Mononuclear cell (primary cell): Measurements from ENCODE around the gene HDAC3. TPM values are rescaled to one million over a fixed set of nuclear protein-coding genes. Genes with fewer than 3 reads are reported as not detected.
A peak's percentile ranks its signal among the peaks of the same experiment; 100 is the strongest.
"Not testable (repeated sequence)": the region's sequence is repeated elsewhere in the genome, so short reads cannot be mapped to it uniquely, and the experiment has no call there.

Experiments
- H3K27me3 ChIP-seq: 2 replicates; pipeline ENCODE4 v1.6.0; 2011; ENCODE audit warnings: low read length, control low read depth; ENCODE audit not compliant: insufficient read depth
- H3K4me1 ChIP-seq: 2 replicates; pipeline ENCODE4 v1.5.1; 2011; ENCODE audit warnings: mild to moderate bottlenecking, low read length, control low read depth; ENCODE audit not compliant: insufficient read depth
- H3K4me3 ChIP-seq: 2 replicates; pipeline ENCODE4 v1.5.1; 2011; ENCODE audit warnings: mild to moderate bottlenecking, low read length, moderate library complexity
- H3K9me3 ChIP-seq: 2 replicates; pipeline ENCODE4 v1.5.1; 2011; ENCODE audit warnings: low read depth, mild to moderate bottlenecking, control low read depth, low read length
- total RNA-seq: library from RNA; depleted of rRNA; stranded (reverse); fragments of >200 nt; gene quantifications from one replicate; pipeline ENCODE4 v1.2.3, GENCODE V29; 2012

HDAC3 gene
- total RNA-seq, 1 donor, result 30.5 TPM

DNA sequence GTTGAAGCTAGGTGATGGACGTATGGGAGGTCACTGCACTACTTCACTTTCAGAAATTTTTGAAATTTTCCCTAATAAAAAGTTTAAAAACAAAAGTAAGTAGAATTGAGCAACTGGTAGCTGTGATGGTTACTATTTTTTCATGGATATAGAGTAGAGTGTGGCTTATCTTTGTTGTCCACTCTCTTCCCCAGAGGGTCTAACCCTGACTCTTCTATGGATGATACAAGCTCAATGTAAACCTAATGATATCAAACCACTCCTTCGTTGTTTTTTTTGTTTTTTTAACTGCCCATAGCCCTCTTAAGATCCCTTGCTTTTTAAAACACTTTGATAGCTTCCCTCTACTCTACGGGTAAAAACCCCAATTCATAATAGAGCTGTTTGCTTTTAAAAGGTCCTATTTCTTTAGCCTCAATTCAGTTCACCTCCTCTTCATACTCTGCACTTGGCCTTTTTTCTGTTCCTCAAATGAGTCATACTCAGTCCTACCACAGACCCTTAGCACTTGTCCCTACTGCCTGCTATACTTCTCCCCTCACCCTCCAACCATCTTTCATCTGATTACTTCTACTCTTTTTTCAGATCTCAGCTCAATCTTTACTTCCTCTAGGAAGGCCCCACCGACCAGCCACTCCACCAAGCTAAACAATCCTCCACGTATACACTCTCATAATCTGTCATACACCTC lies 2.6 kb downstream of the HDAC3 start:
- peaks cover 42% of the 10 kb centered on the region for H3K4me1 ChIP-seq
- H3K27me3 ChIP-seq, result no peaks in the 10 kb centered on the region
- no peak overlapping the region for H3K4me3 ChIP-seq
- H3K9me3 ChIP-seq, result no peaks in the 10 kb centered on the region

DNA sequence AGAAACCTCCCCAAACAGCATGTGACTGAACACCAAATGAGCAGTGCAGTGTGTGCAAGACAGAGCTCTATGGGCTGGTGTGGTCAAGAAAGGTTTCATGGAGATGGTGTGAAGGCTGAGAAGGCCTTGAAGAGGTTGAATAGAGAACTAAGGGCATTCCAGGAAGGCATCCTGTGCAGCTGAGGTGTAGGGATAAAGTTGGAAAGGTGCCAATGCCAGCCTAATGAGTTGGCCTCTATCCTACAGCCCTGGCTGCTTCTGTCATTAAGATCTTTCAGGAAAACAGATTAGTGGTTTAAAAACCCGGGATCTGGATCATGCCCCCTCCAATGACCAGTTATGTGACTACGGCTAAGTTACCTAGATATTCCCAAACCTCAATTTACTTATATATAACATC lies 4.0 kb downstream of the HDAC3 start:
- no peak overlapping the region for H3K4me3 ChIP-seq
- peaks cover 34% of the 10 kb centered on the region for H3K4me1 ChIP-seq
- no peaks in the 10 kb centered on the region for H3K9me3 ChIP-seq
- no peaks in the 10 kb centered on the region for H3K27me3 ChIP-seq

DNA sequence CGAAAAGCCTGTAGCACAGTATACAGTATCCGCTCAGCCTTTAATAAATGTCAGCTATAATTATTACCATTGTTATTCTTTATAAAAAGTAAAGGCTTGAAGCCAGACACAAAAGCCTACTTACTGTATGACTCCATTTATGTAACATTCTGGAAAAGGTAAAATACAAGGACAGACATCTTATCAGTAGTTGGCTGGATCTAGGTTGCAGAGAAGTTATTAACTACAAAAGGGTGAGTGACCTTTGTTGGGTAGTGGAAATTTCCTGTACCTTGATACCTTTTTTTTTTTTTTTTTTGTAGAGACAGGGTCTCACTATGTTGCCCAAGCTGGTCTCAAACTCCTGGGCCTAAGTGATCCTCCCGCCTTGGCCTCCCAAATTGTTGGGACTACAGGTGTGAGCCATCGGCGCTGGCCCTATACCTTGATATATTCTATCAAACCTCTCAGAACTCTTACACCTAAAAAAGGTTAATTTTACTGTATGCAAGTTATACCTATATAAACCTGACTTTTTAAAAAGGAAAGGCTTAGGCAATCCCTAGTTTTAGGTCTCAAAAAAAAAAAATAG lies 6.0 kb downstream of the HDAC3 start:
- Histone ChIP-seq H3K4me3 (no peak overlapping the region), H3K27me3 (no peaks in the 10 kb centered on the region), H3K9me3 (no peaks in the 10 kb centered on the region), H3K4me1 (peaks cover 23% of the 10 kb centered on the region)

DNA sequence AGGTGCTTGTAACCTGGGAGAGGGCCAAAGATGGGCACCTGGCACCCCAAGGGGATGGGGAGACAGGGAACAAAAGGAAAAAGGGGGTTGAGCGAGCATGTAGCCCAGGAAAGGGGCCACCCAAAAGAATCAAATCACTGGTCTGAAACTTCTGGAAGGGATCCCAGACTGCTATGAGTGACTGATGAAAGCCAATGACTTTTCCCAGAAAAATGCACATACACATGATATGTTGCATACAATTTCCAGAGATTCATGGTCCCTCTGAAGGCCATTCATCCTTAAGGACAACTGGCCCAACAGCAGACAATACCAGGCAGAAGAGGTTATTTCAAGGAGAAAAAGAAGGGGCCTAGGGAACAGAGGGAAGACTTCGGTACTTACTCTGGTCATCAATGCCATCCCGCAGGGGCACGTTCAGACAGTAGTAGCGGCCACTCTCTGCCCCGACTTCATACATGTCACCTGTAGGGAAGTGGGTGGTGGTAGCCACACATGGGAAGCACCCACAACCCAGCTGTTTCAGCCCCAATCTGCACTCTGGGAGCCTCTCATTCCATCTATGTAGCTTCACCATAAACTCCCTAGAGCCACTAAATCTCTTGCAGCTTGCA lies 8.4 kb downstream of the HDAC3 start:
- H3K4me3 ChIP-seq, result no peak overlapping the region
- H3K27me3 ChIP-seq, result no peaks in the 10 kb centered on the region
- peaks cover 11% of the 10 kb centered on the region for H3K4me1 ChIP-seq
- no peaks in the 10 kb centered on the region for H3K9me3 ChIP-seq

DNA sequence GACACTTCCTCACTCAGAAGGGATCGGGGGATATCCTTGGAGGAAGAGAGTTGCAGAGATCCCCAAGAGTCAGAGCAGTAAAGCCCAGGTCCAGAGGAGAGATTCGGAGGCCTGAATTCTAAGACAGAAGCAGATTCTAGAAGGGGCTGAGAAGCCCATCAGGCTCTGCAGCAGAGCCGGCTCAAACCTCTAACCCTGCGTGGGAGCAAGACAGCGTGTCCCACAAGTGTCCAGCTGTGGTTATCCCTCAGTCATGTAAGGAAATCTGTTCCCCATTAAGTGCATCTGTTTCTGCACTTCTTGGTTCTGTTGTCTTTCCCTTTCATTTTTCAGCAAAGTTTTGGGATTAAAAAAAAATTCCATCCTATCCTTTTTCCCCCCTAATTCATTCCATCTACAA lies 13.0 kb downstream of the HDAC3 start:
- H3K9me3 ChIP-seq, result no peaks in the 10 kb centered on the region
- H3K4me3 ChIP-seq, result no peak overlapping the region
- no peaks in the 10 kb centered on the region for H3K27me3 ChIP-seq
- peaks cover 32% of the 10 kb centered on the region for H3K4me1 ChIP-seq

DNA sequence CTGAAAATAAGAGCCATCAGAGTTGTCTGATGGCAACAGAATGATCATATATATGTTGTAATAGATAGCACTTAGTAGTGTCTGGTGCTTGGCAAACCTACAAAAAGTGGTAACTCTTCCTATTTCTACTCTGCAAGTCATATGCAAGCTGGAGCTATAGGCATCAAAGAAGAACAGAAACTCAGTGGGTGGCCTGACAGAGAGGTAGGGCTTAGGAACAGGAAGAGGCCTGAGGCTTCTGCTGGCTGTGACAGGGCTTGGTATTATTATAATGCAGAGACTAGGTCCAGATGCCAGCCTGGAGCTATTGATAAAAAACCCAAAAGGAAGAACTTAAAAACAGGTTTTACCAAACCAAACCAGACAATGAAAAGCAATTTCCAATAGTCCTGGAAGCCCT lies 13.5 kb downstream of the HDAC3 start:
- H3K27me3 ChIP-seq, result no peaks in the 10 kb centered on the region
- peaks cover 32% of the 10 kb centered on the region for H3K4me1 ChIP-seq
- H3K9me3 ChIP-seq, result no peaks in the 10 kb centered on the region
- H3K4me3 ChIP-seq, result no peak overlapping the region

DNA sequence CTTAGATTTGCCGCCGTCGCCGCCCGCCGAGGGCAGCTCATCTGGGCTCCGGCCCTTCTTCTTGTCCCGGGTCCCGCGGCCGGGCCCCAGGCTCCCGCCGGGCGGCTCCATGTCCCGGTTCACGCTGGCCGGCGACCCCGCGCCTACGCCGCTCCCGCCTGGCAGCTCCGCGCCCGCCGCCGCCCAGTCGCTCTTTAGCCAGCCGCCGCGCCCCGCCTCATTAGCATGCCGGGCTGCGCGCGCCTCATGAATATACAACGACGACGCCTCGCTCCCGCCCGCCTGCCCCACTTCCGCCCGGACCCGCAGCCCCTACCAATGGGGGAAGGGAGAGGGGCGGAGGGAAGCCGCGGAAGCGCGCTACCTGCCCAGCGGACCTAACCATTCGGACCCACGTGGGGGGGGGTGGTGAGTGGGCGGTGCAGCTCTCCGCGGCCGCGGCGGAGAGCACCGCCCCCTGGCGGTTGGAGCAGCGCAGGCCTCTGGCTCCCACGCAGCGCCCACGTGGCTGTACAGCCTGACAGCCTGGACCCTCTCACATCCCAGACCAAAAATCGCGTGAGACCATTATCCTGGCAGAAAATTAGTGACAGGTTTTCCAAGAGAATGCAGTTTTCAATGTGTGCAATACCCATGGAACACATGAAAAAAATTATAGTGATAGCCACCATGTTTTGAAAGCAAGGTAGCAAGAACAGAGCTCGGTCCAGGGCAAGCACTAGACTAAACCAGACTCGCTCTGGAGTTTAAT lies 17.7 kb downstream of the HDAC3 start, which contains the start of gene DIAPH1:
Gene DIAPH1, minus strand, starts transcription at position 197 of the 751 bp plus-strand sequence. Its CDS starts 86 bp downstream, at position 111.
- H3K9me3 ChIP-seq, result no peaks in the 10 kb centered on the region
- H3K27me3 ChIP-seq, result no peaks in the 10 kb centered on the region
- H3K4me1 ChIP-seq, result peaks cover 64% of the 10 kb centered on the region
- H3K4me3 ChIP-seq, result peak within 1 kb of the TSS; percentile 93

DNA sequence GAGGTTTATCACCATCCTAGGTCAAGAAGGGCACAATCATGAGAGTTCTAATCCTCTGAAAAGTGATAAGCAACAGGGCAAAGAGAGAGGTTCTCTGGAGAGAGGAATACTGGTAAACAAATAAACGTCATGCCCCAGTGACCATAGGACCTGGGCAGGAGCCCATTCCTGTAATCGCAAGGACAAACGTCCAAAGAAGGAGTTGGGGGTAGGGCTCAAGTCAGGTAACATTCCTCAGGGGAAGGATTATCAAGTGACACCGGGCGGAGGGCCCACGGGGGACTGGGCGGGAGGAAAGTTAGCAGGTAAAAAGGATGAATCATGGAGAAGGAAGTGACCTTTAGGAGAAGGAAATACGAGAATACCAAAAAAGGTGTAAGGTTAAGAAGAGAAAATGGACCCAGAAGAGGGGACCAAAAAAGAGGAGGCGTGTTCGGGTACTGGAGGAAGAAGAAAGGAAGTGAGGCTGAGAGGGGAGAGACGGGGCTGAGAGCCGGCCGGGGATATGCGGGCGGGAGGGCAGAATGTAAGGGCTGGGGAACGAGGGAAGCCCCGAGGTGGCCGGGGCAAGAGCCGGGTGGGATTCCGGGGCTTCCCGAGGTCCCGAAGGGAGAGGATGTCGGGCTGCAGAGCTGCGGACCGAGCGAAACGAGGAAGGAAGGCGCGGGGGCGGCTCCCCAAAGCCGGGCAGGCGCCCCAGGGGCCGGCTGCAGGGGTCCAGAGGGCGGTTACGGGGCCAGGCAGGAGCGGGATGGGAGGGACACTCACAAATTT lies 18.4 kb downstream of the HDAC3 start:
- Histone ChIP-seq H3K4me3 (peak overlapping the region; percentile 93), H3K4me1 (peaks cover 64% of the 10 kb centered on the region), H3K27me3 (no peaks in the 10 kb centered on the region), H3K9me3 (no peaks in the 10 kb centered on the region)

DNA sequence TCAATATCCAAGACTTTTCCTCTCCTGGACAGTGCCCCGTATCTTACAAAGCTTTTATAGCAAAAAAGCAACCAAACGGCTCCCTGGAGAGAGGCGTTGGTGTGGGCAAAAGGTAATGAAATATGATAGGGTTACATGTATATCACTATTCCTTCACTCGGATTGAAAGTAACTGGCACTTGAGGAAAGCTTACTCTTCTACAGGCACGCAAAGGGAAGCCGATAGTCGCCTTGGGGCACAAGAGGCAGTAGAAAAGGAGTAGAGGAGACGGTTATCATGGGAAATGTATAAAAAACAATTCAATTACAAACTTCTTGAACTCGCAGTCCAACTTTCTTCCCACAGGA lies 19.0 kb downstream of the HDAC3 start:
- peaks cover 64% of the 10 kb centered on the region for H3K4me1 ChIP-seq
- H3K9me3 ChIP-seq, result no peaks in the 10 kb centered on the region
- peak overlapping the region; percentile 93 for H3K4me3 ChIP-seq

DNA sequence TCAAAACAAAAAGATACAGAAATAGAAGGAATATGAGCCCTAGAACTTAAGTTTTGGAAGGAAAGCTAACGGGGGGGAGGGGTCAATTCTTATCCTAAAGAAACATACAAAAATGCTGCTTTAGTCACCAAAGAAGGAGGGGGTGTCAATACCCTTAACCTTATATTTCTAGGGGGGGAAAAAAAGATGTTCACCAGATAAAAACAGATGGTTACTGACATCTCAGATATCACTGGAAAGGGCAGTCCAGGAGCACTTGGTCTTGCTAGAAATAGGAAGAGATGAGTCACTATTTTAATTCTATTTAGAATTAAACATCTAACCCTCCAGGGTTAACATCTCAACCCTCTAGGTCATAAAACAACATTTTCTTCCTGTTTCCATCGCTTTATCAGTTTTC lies 19.5 kb downstream of the HDAC3 start:
- Histone ChIP-seq H3K9me3 (no peaks in the 10 kb centered on the region), H3K4me3 (peak overlapping the region; percentile 93), H3K4me1 (peaks cover 64% of the 10 kb centered on the region), H3K27me3 (no peaks in the 10 kb centered on the region)

More for the DNA sequence above, 19.0 kb downstream of the HDAC3 start:
- no peaks in the 10 kb centered on the region for H3K27me3 ChIP-seq

DNA sequence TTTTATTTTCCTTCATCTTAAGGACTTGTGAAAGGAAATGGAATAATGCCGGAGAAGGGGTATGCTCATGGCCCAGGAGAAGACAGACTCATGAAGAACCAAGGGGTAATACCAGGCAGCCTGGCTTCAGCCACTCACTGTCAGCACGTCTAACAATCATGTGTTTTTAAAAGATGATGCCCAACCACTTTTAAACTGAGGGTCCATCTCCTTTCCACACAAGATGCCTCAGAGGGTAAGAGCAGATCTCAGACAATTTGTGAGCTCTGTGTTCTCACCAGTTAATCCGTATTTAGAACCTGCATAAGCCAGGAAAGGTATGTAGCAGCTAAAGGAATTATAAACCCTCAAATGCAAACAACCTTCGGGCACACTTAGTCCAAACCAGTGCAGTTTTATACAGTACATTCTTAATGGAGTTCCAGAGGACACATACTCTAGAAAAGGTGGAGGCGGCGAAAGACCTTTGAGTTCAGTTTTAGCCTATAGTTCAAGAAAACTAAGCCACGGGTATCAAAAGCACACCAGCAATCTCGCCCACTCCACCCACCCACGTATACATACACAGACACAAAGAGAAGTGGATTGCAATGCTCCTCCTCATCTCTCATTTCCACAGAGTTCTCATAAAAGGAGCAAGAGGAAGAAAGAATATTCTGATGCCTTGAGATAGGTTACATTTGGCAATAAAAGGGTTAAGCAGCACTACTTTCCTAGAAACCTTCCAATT lies 20.5 kb downstream of the HDAC3 start:
- no peaks in the 10 kb centered on the region for H3K9me3 ChIP-seq
- no peaks in the 10 kb centered on the region for H3K27me3 ChIP-seq
- peak overlapping the region; percentile 93 for H3K4me3 ChIP-seq
- peaks cover 69% of the 10 kb centered on the region for H3K4me1 ChIP-seq

DNA sequence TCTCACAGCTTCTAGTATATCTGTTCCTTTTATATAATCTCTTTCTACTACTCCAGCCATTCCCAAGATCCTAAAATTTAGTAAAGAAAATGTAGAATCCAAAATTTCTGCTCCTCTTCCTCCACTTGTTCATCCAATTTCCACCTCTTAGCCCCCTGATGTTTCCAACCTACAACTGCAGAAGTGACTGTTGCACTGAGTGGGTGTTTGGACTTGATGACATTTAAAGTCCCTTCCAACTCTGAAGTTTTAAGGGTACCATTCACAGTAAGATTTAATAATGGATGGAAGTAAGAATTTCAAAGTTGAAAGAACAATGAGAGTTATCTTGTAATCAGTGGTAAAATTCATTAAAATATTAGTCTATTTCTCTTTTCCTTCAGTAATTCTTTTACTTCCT lies 23.3 kb downstream of the HDAC3 start:
- Histone ChIP-seq H3K4me1 (peaks cover 92% of the 10 kb centered on the region), H3K27me3 (no peaks in the 10 kb centered on the region), H3K9me3 (no peaks in the 10 kb centered on the region), H3K4me3 (no peak overlapping the region)

DNA sequence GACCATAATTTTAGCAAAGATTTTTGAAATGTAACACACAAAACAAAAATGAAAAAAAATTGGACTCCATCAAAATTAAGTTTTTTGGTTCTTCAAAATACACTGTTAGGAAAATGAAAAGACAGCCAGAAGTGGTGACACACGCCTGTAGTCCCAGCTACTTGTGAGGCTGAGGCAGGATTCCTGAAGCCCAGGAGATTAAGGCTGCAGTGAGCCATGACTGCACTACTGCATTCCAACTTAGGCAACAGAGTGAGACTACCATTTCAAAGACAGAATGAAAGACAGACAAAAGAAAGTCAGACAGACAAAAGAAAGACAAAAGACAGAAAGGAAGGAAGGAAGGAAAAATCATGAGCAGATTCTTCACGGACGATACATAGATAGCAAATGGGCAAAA lies 25.4 kb downstream of the HDAC3 start:
- no peaks in the 10 kb centered on the region for H3K9me3 ChIP-seq
- H3K4me1 ChIP-seq, result peaks cover 92% of the 10 kb centered on the region
- H3K4me3 ChIP-seq, result no peak overlapping the region
- no peaks in the 10 kb centered on the region for H3K27me3 ChIP-seq

DNA sequence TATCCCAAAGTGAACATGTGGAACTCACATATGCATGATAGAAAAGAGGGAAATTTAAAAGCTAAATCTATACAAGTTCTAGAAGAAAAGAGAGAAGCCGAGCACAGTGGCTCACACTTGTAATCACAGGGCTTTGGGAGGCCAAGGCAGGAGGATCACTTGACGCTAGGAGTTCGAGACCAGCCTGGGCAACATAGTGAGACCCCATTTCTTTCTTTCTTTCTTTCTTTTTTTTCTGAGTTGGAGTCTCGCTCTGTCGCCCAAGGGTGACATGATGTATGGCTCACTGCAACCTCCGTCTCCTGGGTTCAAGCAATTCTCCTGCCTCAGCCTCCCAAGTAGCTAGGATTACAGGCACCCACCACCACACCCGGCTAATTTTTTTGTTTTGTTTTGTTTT lies 26.7 kb downstream of the HDAC3 start:
- H3K4me3 ChIP-seq, H3K27me3 ChIP-seq, H3K9me3 ChIP-seq: not testable (repeated sequence)
- H3K4me1 ChIP-seq, result peaks cover 90% of the 10 kb centered on the region
